ENCODE measurements around the gene ANKRD6.
A peak's percentile ranks its signal among the peaks of the same experiment; 100 is the strongest.

Gene ANKRD6

GRCh38 chr6:89412071-89413005 is 20.6 kb upstream of the ANKRD6 start, which contains the start of gene RRAGD:
RRAGD (minus strand) TSS chr6:89412273; CDS start chr6:89411993, 280 bp downstream.
- peak in 2 of 3 experiments; percentile 15 to 27 for DNase-seq (ENCODE audit: low read depth in 2 of 3, low spot score in 2 of 3)

GRCh38 chr6:89413006-89413400 is 19.9 kb upstream of the ANKRD6 start:
- DNase-seq (ENCODE audit: low read depth in 2 of 3, low spot score in 2 of 3), result no peak

- no peak for DNase-seq (ENCODE audit: low read depth in 2 of 3, low spot score in 2 of 3)
Observed at GRCh38 chr6:89414215-89414614, 18.7 kb upstream of the ANKRD6 start.

- no peak for DNase-seq (ENCODE audit: low read depth in 2 of 3, low spot score in 2 of 3)
Observed at GRCh38 chr6:89415185-89415584, 17.8 kb upstream of the ANKRD6 start.

- no peak for DNase-seq (ENCODE audit: low read depth in 2 of 3, low spot score in 2 of 3)
Observed at GRCh38 chr6:89416796-89417195, 16.2 kb upstream of the ANKRD6 start.

- DNase-seq (ENCODE audit: low read depth in 2 of 3, low spot score in 2 of 3), result no peak
Observed at GRCh38 chr6:89430201-89430962, 2.6 kb upstream of the ANKRD6 start.

GRCh38 chr6:89433252-89434149 is 549 bp downstream of the ANKRD6 start:
- DNase-seq (ENCODE audit: low read depth in 2 of 3, low spot score in 2 of 3), result peak in 1 of 3 experiments; percentile 6

- no peak for DNase-seq (ENCODE audit: low read depth in 2 of 3, low spot score in 2 of 3)
Observed at GRCh38 chr6:89434150-89434499, 1.2 kb downstream of the ANKRD6 start.

GRCh38 chr6:89434954-89435353 is 2.0 kb downstream of the ANKRD6 start:
- no peak for DNase-seq (ENCODE audit: low read depth in 2 of 3, low spot score in 2 of 3)

GRCh38 chr6:89436226-89436625 is 3.3 kb downstream of the ANKRD6 start:
- DNase-seq (ENCODE audit: low read depth in 2 of 3, low spot score in 2 of 3), result no peak

- no peak for DNase-seq (ENCODE audit: low read depth in 2 of 3, low spot score in 2 of 3)
Observed at GRCh38 chr6:89438248-89438647, 5.3 kb downstream of the ANKRD6 start.

- DNase-seq (ENCODE audit: low read depth in 2 of 3, low spot score in 2 of 3), result no peak
Observed at GRCh38 chr6:89439014-89439413, 6.1 kb downstream of the ANKRD6 start.

- DNase-seq (ENCODE audit: low read depth in 2 of 3, low spot score in 2 of 3), result no peak
Observed at GRCh38 chr6:89440200-89440599, 7.2 kb downstream of the ANKRD6 start.

- no peak for DNase-seq (ENCODE audit: low read depth in 2 of 3, low spot score in 2 of 3)
Observed at GRCh38 chr6:89443658-89444057, 10.7 kb downstream of the ANKRD6 start.

- no peak for DNase-seq (ENCODE audit: low read depth in 2 of 3, low spot score in 2 of 3)
Observed at GRCh38 chr6:89449193-89449592, 16.2 kb downstream of the ANKRD6 start.

- DNase-seq (ENCODE audit: low read depth in 2 of 3, low spot score in 2 of 3), result no peak
Observed at GRCh38 chr6:89452281-89452680, 19.3 kb downstream of the ANKRD6 start.

GRCh38 chr6:89454300-89454699 is 21.3 kb downstream of the ANKRD6 start:
- no peak for DNase-seq (ENCODE audit: low read depth in 2 of 3, low spot score in 2 of 3)

GRCh38 chr6:89458704-89459103 is 25.8 kb downstream of the ANKRD6 start:
- DNase-seq (ENCODE audit: low read depth in 2 of 3, low spot score in 2 of 3), result no peak

- DNase-seq (ENCODE audit: low read depth in 2 of 3, low spot score in 2 of 3), result no peak
Observed at GRCh38 chr6:89459501-89459900, 26.5 kb downstream of the ANKRD6 start.

- DNase-seq (ENCODE audit: low read depth in 2 of 3, low spot score in 2 of 3), result no peak
Observed at GRCh38 chr6:89460713-89461112, 27.8 kb downstream of the ANKRD6 start.

- DNase-seq (ENCODE audit: low read depth in 2 of 3, low spot score in 2 of 3), result no peak
Observed at GRCh38 chr6:89462503-89462902, 29.6 kb downstream of the ANKRD6 start.
